Vagina (tissue), 2 donors: Measurements from ENCODE around the gene PHACTR4. TPM values are rescaled to one million over a fixed set of nuclear protein-coding genes. Genes with fewer than 3 reads are reported as not detected.
"Not testable (repeated sequence)": the region's sequence is repeated elsewhere in the genome, so short reads cannot be mapped to it uniquely, and the experiment has no call there.

Source experiments
- DNase-seq, 2 donors: peaks; one replicate each; pipeline ENCODE4 v3.0.0-alpha.2; 2017; ENCODE audit errors: extremely low spot score in 2 of 2
- H3K27ac ChIP-seq: fragments of 200-600 bp; sonication (generic); one replicate; pipeline ENCODE4 v1.5.1; 2019
- H3K27me3 ChIP-seq: fragments of 200-600 bp; sonication (generic); one replicate; pipeline ENCODE4 v1.5.1; 2019
- H3K36me3 ChIP-seq, 2 donors: fragments of 200-600 bp; sonication (generic); one replicate each; pipeline ENCODE4 v1.5.1; 2017 to 2019
- H3K4me1 ChIP-seq: fragments of 200-600 bp; sonication (generic); one replicate; pipeline ENCODE4 v1.5.1; 2019
- H3K4me3 ChIP-seq, 2 donors: fragments of 200-600 bp; sonication (generic); 1 replicate in 1 of 2; 2 replicates in 1 of 2; pipeline ENCODE4 v1.5.1; 2016 to 2019
- H3K9me3 ChIP-seq: fragments of 200-600 bp; sonication (generic); one replicate; pipeline ENCODE4 v1.5.1; 2019
- POLR2A ChIP-seq, 2 donors: fragments of 450-650 bp; IDR thresholded peaks; one replicate each; pipeline ENCODE4 v1.6.1; 2017; ENCODE audit warnings: antibody characterized with exemption in 2 of 2, mild to moderate bottlenecking in 2 of 2, moderate library complexity in 2 of 2
- POLR2AphosphoS5 ChIP-seq, 2 donors: sonication (generic); formaldehyde crosslinking; IDR thresholded peaks; one replicate each; pipeline ENCODE4 v1.9.0; 2017; ENCODE audit warnings: antibody characterized with exemption in 2 of 2, mild to moderate bottlenecking in 2 of 2, low read depth in 1 of 2; ENCODE audit not compliant: insufficient read depth in 1 of 2
- intact Hi-C: fragments of 100-400 bp; cut with DNase I; formaldehyde crosslinking; loops from one replicate; pipeline ENCODE4 v1.15.1; 2023
- total RNA-seq: library from RNA; depleted of rRNA; stranded (reverse); fragments of >200 nt; gene quantifications from one replicate; pipeline ENCODE4 v1.2.3, GENCODE V29; 2016
- TF ChIP-seq, protein P1 (sequence below), 3 experiments: fragments of 450-650 bp in 2 of 3; fragments of 200-600 bp in 1 of 3; sonication (generic) in 1 of 3; IDR thresholded peaks; one replicate each; pipeline ENCODE4 v1.5.1; 2017 to 2019; ENCODE audit warnings: antibody characterized with exemption in 3 of 3, mild to moderate bottlenecking in 2 of 3, moderate library complexity in 2 of 3

The PHACTR4 gene
- total RNA-seq, 1 donor from 2014 or later, result 28.7 TPM

GRCh38 chr1:28358716-28359115 is 10.8 kb upstream of the PHACTR4 start:
- H3K4me3 ChIP-seq, result no peak overlapping the region
- no peaks in the 10 kb centered on the region for H3K36me3 ChIP-seq
- intact Hi-C loops, result loop anchor here (10.0 kb wide), 1 partner anchor 516 kb away; no protein-coding TSS in a partner anchor
- H3K9me3 ChIP-seq, result no peaks in the 10 kb centered on the region
- no peaks in the 10 kb centered on the region for H3K4me1 ChIP-seq
- TF ChIP-seq POLR2AphosphoS5 (IDR thresholded peaks at IDR 0.05; ENCODE audit: insufficient read depth in 1 of 2, low read depth in 1 of 2) (no peak), POLR2A (IDR thresholded peaks at IDR 0.05) (no peak)
- TF ChIP-seq, protein P1, sequence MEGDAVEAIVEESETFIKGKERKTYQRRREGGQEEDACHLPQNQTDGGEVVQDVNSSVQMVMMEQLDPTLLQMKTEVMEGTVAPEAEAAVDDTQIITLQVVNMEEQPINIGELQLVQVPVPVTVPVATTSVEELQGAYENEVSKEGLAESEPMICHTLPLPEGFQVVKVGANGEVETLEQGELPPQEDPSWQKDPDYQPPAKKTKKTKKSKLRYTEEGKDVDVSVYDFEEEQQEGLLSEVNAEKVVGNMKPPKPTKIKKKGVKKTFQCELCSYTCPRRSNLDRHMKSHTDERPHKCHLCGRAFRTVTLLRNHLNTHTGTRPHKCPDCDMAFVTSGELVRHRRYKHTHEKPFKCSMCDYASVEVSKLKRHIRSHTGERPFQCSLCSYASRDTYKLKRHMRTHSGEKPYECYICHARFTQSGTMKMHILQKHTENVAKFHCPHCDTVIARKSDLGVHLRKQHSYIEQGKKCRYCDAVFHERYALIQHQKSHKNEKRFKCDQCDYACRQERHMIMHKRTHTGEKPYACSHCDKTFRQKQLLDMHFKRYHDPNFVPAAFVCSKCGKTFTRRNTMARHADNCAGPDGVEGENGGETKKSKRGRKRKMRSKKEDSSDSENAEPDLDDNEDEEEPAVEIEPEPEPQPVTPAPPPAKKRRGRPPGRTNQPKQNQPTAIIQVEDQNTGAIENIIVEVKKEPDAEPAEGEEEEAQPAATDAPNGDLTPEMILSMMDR (IDR thresholded peaks at IDR 0.05), result no peak
- no peak overlapping the region for H3K27ac ChIP-seq
- H3K27me3 ChIP-seq, result no peaks in the 10 kb centered on the region
- DNase-seq, result no peak

DNA sequence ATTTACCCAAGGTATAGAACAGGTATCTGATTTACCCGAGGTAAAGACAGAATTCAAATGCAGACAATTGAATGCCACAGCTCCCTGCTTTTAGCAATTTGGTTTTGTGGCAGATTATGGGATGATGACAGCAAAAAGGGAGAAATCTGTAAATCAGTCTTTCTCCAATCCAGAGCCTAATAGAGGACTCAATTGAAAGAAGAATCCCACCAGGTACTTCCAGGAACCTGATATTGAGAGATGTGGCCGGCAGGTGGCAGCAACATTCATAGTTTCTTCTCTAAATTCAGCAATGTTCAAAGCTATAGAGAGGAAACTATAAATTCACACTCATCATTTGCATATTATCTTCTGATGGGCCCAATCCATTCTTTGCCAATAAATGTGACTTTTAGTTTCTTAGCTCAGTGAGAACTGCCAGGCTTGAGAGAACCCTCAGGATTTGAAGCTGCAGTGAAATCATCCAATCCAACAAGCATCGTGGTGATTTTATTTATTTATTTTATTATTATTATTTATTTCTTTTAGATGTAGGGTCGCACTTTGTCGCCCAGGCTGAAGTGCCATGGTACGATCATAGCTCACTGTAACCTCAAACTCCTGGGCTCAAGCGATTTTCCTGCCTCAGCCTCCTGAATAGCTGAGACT is 9.8 kb upstream of the PHACTR4 start:
- no peak for DNase-seq
- intact Hi-C loops, result loop anchor here (10.0 kb wide), 1 partner anchor 515 kb away; no protein-coding TSS in a partner anchor

GRCh38 chr1:28364888-28365287 is 4.7 kb upstream of the PHACTR4 start:
- no peak for DNase-seq
- H3K27me3 ChIP-seq, result no peaks in the 10 kb centered on the region
- TF ChIP-seq, protein P1 (IDR thresholded peaks at IDR 0.05), result no peak
- TF ChIP-seq POLR2AphosphoS5 (IDR thresholded peaks at IDR 0.05; ENCODE audit: insufficient read depth in 1 of 2, low read depth in 1 of 2) (no peak), POLR2A (IDR thresholded peaks at IDR 0.05) (no peak)
- no peaks in the 10 kb centered on the region for H3K9me3 ChIP-seq
- no peak overlapping the region for H3K4me3 ChIP-seq
- no peaks in the 10 kb centered on the region for H3K4me1 ChIP-seq
- intact Hi-C loops, result no loop called here
- H3K27ac ChIP-seq, result no peak overlapping the region
- no peaks in the 10 kb centered on the region for H3K36me3 ChIP-seq

More for the DNA sequence above, 9.8 kb upstream of the PHACTR4 start:
- H3K4me3 ChIP-seq, result no peak overlapping the region
- no peaks in the 10 kb centered on the region for H3K36me3 ChIP-seq
- H3K4me1 ChIP-seq, result no peaks in the 10 kb centered on the region
- H3K27ac ChIP-seq, result no peak overlapping the region
- no peaks in the 10 kb centered on the region for H3K9me3 ChIP-seq
- TF ChIP-seq POLR2A (IDR thresholded peaks at IDR 0.05), result no peak
- TF ChIP-seq, protein P1 (IDR thresholded peaks at IDR 0.05), result peak; percentile 44 to 64 (median 52)
- no peaks in the 10 kb centered on the region for H3K27me3 ChIP-seq

DNA sequence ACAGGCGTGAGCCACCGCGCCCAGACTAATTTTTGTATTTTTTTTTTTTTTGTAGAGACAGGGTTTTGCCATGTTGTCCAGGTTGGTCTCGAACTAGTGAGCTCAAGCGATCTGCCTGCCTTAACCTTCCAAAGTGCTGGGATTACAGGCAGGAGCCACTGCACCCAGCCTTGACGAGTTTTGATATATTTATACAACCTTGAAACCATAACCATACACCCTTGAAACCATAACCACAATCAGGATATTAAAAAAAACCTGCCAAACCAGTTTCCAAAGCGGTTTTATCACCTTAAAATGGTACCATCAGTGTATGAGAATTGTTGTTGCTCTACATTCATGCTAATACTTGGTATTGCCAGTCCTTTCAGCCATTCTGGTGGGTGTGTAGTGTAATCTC is 3.7 kb upstream of the PHACTR4 start:
- no peak for DNase-seq
- Histone ChIP-seq H3K27ac (no peak overlapping the region), H3K4me3 (no peak overlapping the region), H3K36me3 (no peaks in the 10 kb centered on the region), H3K4me1 (peaks cover 6% of the 10 kb centered on the region), H3K9me3 (no peaks in the 10 kb centered on the region), H3K27me3 (no peaks in the 10 kb centered on the region)
- TF ChIP-seq, protein P1 (IDR thresholded peaks at IDR 0.05), result no peak
- TF ChIP-seq POLR2A (IDR thresholded peaks at IDR 0.05) (no peak), POLR2AphosphoS5 (IDR thresholded peaks at IDR 0.05; ENCODE audit: insufficient read depth in 1 of 2, low read depth in 1 of 2) (no peak)
- intact Hi-C loops, result no loop called here

DNA sequence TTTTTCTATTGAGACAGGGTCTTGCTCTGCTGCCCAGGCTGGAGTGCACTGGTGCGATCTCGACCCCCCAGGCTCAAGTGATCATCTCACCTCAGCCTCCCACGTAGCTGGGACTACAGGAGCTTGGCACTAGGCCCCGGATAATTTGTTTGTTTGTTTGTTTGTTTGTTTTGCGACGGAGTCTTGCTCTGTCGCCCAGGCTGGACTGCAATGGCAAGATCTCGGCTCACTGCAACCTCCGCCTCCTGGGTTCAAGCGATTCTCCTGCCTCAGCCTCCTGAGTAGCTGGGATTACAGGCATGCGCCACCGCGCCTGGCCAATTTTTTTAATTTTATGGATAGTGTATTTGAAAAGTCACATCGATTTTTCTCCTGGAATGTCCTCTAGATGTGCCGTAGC is 932 bp upstream of the PHACTR4 start:
- DNase-seq, H3K9me3 ChIP-seq, H3K36me3 ChIP-seq, H3K4me3 ChIP-seq, H3K27me3 ChIP-seq, H3K27ac ChIP-seq, intact Hi-C loops: not testable (repeated sequence)
- H3K4me1 ChIP-seq, result peaks cover 34% of the 10 kb centered on the region
